HEK293T (cell line): Measurements from ENCODE around the gene SLC36A4.

ENCODE experiments used
- ARNT ChIP-seq: fragments of 450-650 bp; IDR thresholded peaks from 2 replicates; pipeline ENCODE4 v1.6.1; 2017; ENCODE audit warnings: mild to moderate bottlenecking
- BHLHE40 ChIP-seq: fragments of 450-650 bp; IDR thresholded peaks from 2 replicates; pipeline ENCODE4 v1.6.1; 2016; ENCODE audit warnings: mild to moderate bottlenecking, moderate library complexity, borderline replicate concordance
- CTBP1 ChIP-seq: fragments of 450-650 bp; IDR thresholded peaks from 2 replicates; pipeline ENCODE4 v1.6.1; 2016; ENCODE audit warnings: borderline replicate concordance
- ELF4 ChIP-seq: fragments of 450-650 bp; IDR thresholded peaks from 2 replicates; pipeline ENCODE4 v1.6.1; 2017; ENCODE audit warnings: antibody characterized with exemption
- FOXA1 ChIP-seq: fragments of 450-650 bp; IDR thresholded peaks from 2 replicates; pipeline ENCODE4 v1.6.1; 2016; ENCODE audit warnings: mild to moderate bottlenecking
- FOXM1 ChIP-seq: fragments of 450-650 bp; IDR thresholded peaks from 2 replicates; pipeline ENCODE4 v1.6.1; 2017; ENCODE audit warnings: mild to moderate bottlenecking, borderline replicate concordance
- HDGF ChIP-seq: fragments of 450-650 bp; IDR thresholded peaks from 2 replicates; pipeline ENCODE4 v1.6.1; 2017; ENCODE audit warnings: antibody characterized with exemption, borderline replicate concordance
- L3MBTL2 ChIP-seq: fragments of 450-650 bp; conservative IDR thresholded peaks from 2 replicates; pipeline ENCODE4 v1.6.1; 2016; ENCODE audit warnings: mild to moderate bottlenecking
- LEF1 ChIP-seq: fragments of 450-650 bp; IDR thresholded peaks from 2 replicates; pipeline ENCODE4 v1.6.1; 2017; ENCODE audit warnings: mild to moderate bottlenecking, borderline replicate concordance
- NFRKB ChIP-seq: fragments of 450-650 bp; IDR thresholded peaks from 2 replicates; pipeline ENCODE4 v1.6.1; 2016; ENCODE audit warnings: mild to moderate bottlenecking, moderate library complexity
- PKNOX1 ChIP-seq: fragments of 450-650 bp; IDR thresholded peaks from 2 replicates; pipeline ENCODE4 v1.6.1; 2016
- SP1 ChIP-seq: fragments of 450-650 bp; IDR thresholded peaks from 2 replicates; pipeline ENCODE4 v1.6.1; 2017
- SUZ12 ChIP-seq: fragments of 450-650 bp; IDR thresholded peaks from 2 replicates; pipeline ENCODE4 v1.6.1; 2016; ENCODE audit warnings: mild to moderate bottlenecking
- TARDBP ChIP-seq: fragments of 450-650 bp; IDR thresholded peaks from 2 replicates; pipeline ENCODE4 v1.6.1; 2016

DNA sequence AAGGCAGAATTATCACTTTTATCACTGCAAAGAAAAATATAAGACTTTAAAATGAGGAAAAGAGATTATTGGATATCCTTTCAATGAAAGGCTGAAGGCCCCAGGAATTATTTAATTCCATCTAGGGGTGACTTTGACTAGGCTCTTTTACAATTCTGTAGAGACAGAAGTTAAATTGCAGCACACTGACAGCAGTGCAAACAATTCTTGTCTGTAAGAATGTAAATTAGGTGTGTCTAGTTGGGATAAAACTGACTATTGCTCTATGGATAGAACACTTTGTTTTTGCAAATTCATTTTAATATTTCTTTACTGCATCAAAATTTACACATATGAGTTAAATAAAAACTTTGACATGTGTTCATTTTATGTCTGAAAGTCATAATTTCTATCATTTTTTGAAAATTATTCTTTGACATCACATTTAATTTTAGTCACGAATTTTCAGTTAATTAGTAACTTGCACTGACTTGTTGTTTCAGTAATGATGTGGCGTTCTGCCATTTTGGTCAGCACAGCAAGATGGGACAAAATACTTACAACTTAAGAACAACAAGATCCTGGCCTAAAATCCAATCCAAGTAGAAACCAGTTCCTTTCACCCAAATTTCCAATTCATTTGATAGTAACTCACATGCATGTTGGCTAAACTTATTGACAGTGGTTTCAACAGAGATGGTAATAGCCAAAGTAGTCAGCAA, 75.1 kb downstream of the SLC36A4 start:
- TF ChIP-seq PKNOX1 = no peak
- TF ChIP-seq NFRKB = no peak
- TF ChIP-seq CTBP1 = no peak
- TF ChIP-seq FOXA1 = no peak
- no peak for TF ChIP-seq ELF4
- no peak for TF ChIP-seq TARDBP
- no peak for TF ChIP-seq HDGF
- TF ChIP-seq SP1 = no peak
- TF ChIP-seq FOXM1 = no peak
- TF ChIP-seq BHLHE40 = no peak
- no peak for TF ChIP-seq L3MBTL2
- TF ChIP-seq SUZ12 = no peak
- TF ChIP-seq ARNT = no peak
- TF ChIP-seq LEF1 = no peak
